ENCODE measurements around the gene SLC24A4.

The SLC24A4 gene

DNA sequence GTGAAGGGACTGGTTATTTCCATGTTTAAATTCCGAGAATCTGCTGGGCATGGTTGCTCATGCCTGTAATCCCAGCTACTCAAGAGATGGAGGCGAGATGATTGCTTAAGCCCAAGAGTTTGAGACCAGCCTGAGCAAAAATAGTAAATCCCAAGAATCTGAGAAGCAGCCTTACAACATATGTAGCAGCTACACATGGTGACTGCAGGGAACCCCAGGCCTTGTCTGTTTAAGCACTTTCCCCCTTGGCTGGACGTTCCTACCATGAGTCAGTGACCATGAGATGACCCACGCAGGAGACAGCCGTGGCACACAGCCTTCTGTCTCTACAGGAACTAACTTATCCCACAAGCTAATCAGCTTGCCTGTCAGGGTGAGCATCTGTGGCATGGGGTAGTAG, 5.5 kb upstream of the SLC24A4 start:
- no peak overlapping the region for H2AFZ ChIP-seq (ENCODE audit: low read length)
- H3K36me3 ChIP-seq (ENCODE audit: insufficient read depth, low read length) = no peaks in the 10 kb centered on the region
- no peak overlapping the region for H3K4me2 ChIP-seq (ENCODE audit: low read depth, low read length, poor library complexity, severe bottlenecking)
- H3F3A ChIP-seq (ENCODE audit: low read depth) = no peaks in the 10 kb centered on the region
- no peaks in the 10 kb centered on the region for H4K20me1 ChIP-seq (ENCODE audit: insufficient read depth, low read length, poor library complexity, severe bottlenecking)
- no peaks in the 10 kb centered on the region for H3K27me3 ChIP-seq (ENCODE audit: insufficient read depth, low read length, poor library complexity, severe bottlenecking)
- H3K9me2 ChIP-seq (replicated peaks; ENCODE audit: low read depth, low read length) = no peaks in the 10 kb centered on the region
- H3K79me2 ChIP-seq (ENCODE audit: insufficient read depth, low read length) = no peaks in the 10 kb centered on the region
- no peak overlapping the region for H3K9ac ChIP-seq (ENCODE audit: low read depth, low read length, poor library complexity, severe bottlenecking)
- no peak overlapping the region for H3K4me3 ChIP-seq (ENCODE audit: low read length, poor library complexity, severe bottlenecking)
- TF ChIP-seq CTCF (conservative IDR thresholded peaks at IDR 0.05; ENCODE audit: low read length) (no peak), EZH2phosphoT487 (IDR thresholded peaks at IDR 0.05; ENCODE audit: borderline replicate concordance) (no peak)
- H3K9me3 ChIP-seq (ENCODE audit: insufficient read depth, low read depth, low read length) = no peaks in the 10 kb centered on the region
- H3K4me1 ChIP-seq (ENCODE audit: insufficient read depth, low read length, poor library complexity, severe bottlenecking) = no peaks in the 10 kb centered on the region

- no peak overlapping the region for H3K4me2 ChIP-seq (ENCODE audit: low read depth, low read length, poor library complexity, severe bottlenecking)
- H3K9me2 ChIP-seq (replicated peaks; ENCODE audit: low read depth, low read length) = no peaks in the 10 kb centered on the region
- no peak overlapping the region for H3K4me3 ChIP-seq (ENCODE audit: low read length, poor library complexity, severe bottlenecking)
- H3K79me2 ChIP-seq (ENCODE audit: insufficient read depth, low read length) = no peaks in the 10 kb centered on the region
- no peak for TF ChIP-seq EZH2phosphoT487 (IDR thresholded peaks at IDR 0.05; ENCODE audit: borderline replicate concordance)
- H4K20me1 ChIP-seq (ENCODE audit: insufficient read depth, low read length, poor library complexity, severe bottlenecking) = no peaks in the 10 kb centered on the region
- H3K27me3 ChIP-seq (ENCODE audit: insufficient read depth, low read length, poor library complexity, severe bottlenecking) = no peaks in the 10 kb centered on the region
- no peaks in the 10 kb centered on the region for H3K36me3 ChIP-seq (ENCODE audit: insufficient read depth, low read length)
- H3K9ac ChIP-seq (ENCODE audit: low read depth, low read length, poor library complexity, severe bottlenecking) = no peak overlapping the region
- no peaks in the 10 kb centered on the region for H3K9me3 ChIP-seq (ENCODE audit: insufficient read depth, low read depth, low read length)
- H3K4me1 ChIP-seq (ENCODE audit: insufficient read depth, low read length, poor library complexity, severe bottlenecking) = no peaks in the 10 kb centered on the region
- H2AFZ ChIP-seq (ENCODE audit: low read length) = no peak overlapping the region
- H3F3A ChIP-seq (ENCODE audit: low read depth) = no peaks in the 10 kb centered on the region
Measured at GRCh38 chr14:92321701-92322100, 1.3 kb upstream of the SLC24A4 start.

- Histone ChIP-seq H3K9ac (ENCODE audit: low read depth, low read length, poor library complexity, severe bottlenecking) (no peak overlapping the region), H3K4me2 (ENCODE audit: low read depth, low read length, poor library complexity, severe bottlenecking) (no peak overlapping the region), H3K27me3 (ENCODE audit: insufficient read depth, low read length, poor library complexity, severe bottlenecking) (no peaks in the 10 kb centered on the region), H3K4me1 (ENCODE audit: insufficient read depth, low read length, poor library complexity, severe bottlenecking) (no peaks in the 10 kb centered on the region), H3K9me2 (replicated peaks; ENCODE audit: low read depth, low read length) (no peaks in the 10 kb centered on the region), H3K36me3 (ENCODE audit: insufficient read depth, low read length) (no peaks in the 10 kb centered on the region), H3K4me3 (ENCODE audit: low read length, poor library complexity, severe bottlenecking) (no peak overlapping the region), H4K20me1 (ENCODE audit: insufficient read depth, low read length, poor library complexity, severe bottlenecking) (no peaks in the 10 kb centered on the region), H2AFZ (ENCODE audit: low read length) (no peak overlapping the region), H3K9me3 (ENCODE audit: insufficient read depth, low read depth, low read length) (no peaks in the 10 kb centered on the region), H3K79me2 (ENCODE audit: insufficient read depth, low read length) (no peaks in the 10 kb centered on the region), H3F3A (ENCODE audit: low read depth) (no peaks in the 10 kb centered on the region)
- no peak for TF ChIP-seq EZH2phosphoT487 (IDR thresholded peaks at IDR 0.05; ENCODE audit: borderline replicate concordance)
- TF ChIP-seq CTCF (conservative IDR thresholded peaks at IDR 0.05; ENCODE audit: low read length) = no peak
Measured at GRCh38 chr14:92322516-92322915, 449 bp upstream of the SLC24A4 start.
